ENCODE measurements around the gene PRADC1. TPM values are rescaled to one million over a fixed set of nuclear protein-coding genes. Genes with fewer than 3 reads are reported as not detected.
A peak's percentile ranks its signal among the peaks of the same experiment; 100 is the strongest.

The PRADC1 gene
- total and polyA plus RNA-seq, 9 of the 15 experiments (the other 6 are each of a cell fraction or from before 2014, with no cell fraction given) = 7.3 to 47.4 (median 34.2) TPM

DNA sequence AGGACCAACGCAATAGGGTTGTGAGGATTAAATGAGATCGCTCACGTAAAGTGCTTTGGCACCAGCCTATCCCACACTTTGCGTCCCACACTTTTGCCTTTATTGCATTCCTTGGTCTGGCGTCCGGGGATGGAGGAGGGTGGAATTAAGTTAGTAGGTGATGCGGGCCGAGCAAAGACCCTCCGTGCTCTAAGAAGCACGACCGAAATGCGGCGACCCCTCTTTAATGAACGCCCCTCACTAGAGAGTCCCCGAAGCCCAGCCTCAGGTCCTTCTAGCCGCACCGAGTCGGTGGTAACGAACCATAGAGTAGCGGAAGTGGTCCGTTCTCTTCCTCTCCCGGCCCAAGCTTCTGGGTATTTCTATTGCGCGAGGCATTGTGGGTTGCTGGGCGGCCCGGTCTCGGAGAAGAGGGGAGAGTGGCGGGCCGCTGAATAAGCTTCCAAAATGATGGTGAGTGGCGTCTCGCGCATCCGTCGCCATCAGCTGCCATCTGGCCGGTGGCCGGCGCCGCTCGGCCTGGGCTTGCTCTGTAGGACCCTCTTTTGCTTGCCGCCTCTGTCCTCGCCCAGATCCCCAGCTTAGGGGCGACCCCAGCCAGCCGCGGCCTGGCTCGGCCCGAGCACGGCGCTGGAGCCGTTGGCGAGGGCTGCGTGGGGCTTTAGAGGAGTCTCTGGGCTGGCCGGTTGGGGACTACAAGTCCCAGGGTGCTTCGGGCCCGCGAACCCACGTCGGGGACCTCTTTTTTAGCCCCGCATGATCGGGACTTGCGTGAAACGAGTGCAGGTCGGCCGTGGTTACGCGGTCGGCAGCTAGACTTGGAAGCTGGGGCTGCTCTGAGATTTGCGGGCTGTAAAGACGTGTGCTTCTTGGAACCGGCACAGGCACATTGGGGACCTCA lies 1.1 kb upstream of the PRADC1 start, which contains the start of gene CCT7 (continued):
- TF ChIP-seq SNIP1 (IDR thresholded peaks at IDR 0.05; ENCODE audit: low read depth) = peak; percentile 96
- TF ChIP-seq NFIC (IDR thresholded peaks at IDR 0.05) = peak; percentile 51; the same call in 1 of the 2 replicates
- peak; percentile 26; the same call in 1 of the 2 replicates for TF ChIP-seq JUN (IDR thresholded peaks at IDR 0.05; ENCODE audit: borderline replicate concordance, low read depth, low read length)
- no peak for TF ChIP-seq JUN (CRISPR knock-in tag; IDR thresholded peaks at IDR 0.05; ENCODE audit: borderline replicate concordance)
- TF ChIP-seq ARID1B (IDR thresholded peaks at IDR 0.05) = no peak; the same call in 1 of the 2 replicates
- TF ChIP-seq HDAC6 (IDR thresholded peaks at IDR 0.05; ENCODE audit: low read depth, low read length) = no peak
- no peak for TF ChIP-seq HNRNPK (IDR thresholded peaks at IDR 0.05; ENCODE audit: low read depth, low read length, poor library complexity, severe bottlenecking)
- no peak for TF ChIP-seq CBFA2T3 (IDR thresholded peaks at IDR 0.05)
- TF ChIP-seq NR3C1 (CRISPR knock-in tag; IDR thresholded peaks at IDR 0.05) = 0 out of 2 replicates have a peak, but pooled peaks have one; percentile 60
- TF ChIP-seq GABPA (tag; conservative IDR thresholded peaks at IDR 0.05; ENCODE audit: low read depth) = peak; percentile 97
- no peak for TF ChIP-seq RBM25 (IDR thresholded peaks at IDR 0.05; ENCODE audit: low read depth, low read length, severe bottlenecking)
- TF ChIP-seq, protein P1, sequence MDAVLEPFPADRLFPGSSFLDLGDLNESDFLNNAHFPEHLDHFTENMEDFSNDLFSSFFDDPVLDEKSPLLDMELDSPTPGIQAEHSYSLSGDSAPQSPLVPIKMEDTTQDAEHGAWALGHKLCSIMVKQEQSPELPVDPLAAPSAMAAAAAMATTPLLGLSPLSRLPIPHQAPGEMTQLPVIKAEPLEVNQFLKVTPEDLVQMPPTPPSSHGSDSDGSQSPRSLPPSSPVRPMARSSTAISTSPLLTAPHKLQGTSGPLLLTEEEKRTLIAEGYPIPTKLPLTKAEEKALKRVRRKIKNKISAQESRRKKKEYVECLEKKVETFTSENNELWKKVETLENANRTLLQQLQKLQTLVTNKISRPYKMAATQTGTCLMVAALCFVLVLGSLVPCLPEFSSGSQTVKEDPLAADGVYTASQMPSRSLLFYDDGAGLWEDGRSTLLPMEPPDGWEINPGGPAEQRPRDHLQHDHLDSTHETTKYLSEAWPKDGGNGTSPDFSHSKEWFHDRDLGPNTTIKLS (IDR thresholded peaks at IDR 0.05; ENCODE audit: borderline replicate concordance, low read depth) = peak; percentile 69; the same call in 1 of the 2 replicates
- TF ChIP-seq HNRNPUL1 (IDR thresholded peaks at IDR 0.05; ENCODE audit: low read length) = no peak
- TF ChIP-seq EGR1 (conservative IDR thresholded peaks at IDR 0.05) = no peak; the same call in 1 of the 2 replicates
- TF ChIP-seq ZNF23 (CRISPR knock-in tag; IDR thresholded peaks at IDR 0.05) = no peak
- TF ChIP-seq POLR2AphosphoS2 (IDR thresholded peaks at IDR 0.05; ENCODE audit: low read length) = no peak
- TF ChIP-seq CEBPB (tag; IDR thresholded peaks at IDR 0.05) = no peak
- TF ChIP-seq SREBF2 (CRISPR knock-in tag; IDR thresholded peaks at IDR 0.05) = no peak
- TF ChIP-seq, protein P2, sequence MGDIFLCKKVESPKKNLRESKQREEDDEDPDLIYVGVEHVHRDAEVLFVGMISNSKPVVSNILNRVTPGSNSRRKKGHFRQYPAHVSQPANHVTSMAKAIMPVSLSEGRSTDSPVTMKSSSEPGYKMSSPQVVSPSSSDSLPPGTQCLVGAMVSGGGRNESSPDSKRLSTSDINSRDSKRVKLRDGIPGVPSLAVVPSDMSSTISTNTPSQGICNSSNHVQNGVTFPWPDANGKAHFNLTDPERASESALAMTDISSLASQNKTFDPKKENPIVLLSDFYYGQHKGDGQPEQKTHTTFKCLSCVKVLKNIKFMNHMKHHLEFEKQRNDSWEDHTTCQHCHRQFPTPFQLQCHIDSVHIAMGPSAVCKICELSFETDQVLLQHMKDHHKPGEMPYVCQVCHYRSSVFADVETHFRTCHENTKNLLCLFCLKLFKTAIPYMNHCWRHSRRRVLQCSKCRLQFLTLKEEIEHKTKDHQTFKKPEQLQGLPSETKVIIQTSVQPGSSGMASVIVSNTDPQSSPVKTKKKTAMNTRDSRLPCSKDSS (IDR thresholded peaks at IDR 0.05; ENCODE audit: low read depth, partially characterized antibody) = no peak
- no peak for TF ChIP-seq NEUROD1 (IDR thresholded peaks at IDR 0.05; ENCODE audit: borderline replicate concordance, low read depth, low read length, partially characterized antibody)
- TF ChIP-seq SIX5 (IDR thresholded peaks at IDR 0.05; ENCODE audit: borderline replicate concordance in 1 of 2, insufficient read depth in 1 of 2, low read depth in 1 of 2, low read length in 2 of 2) = peak in 1 of 2 experiments; percentile 32; a peak in 2 of 4 replicates
- peak; percentile 98 for TF ChIP-seq RBFOX2 (IDR thresholded peaks at IDR 0.05; ENCODE audit: low read depth, low read length)
- 0 out of 2 replicates have a peak, but pooled peaks have one; percentile 16 for TF ChIP-seq ZNF766 (CRISPR knock-in tag; conservative IDR thresholded peaks at IDR 0.05)
- no peak for TF ChIP-seq NFXL1 (CRISPR knock-in tag; IDR thresholded peaks at IDR 0.05)
- TF ChIP-seq SMAD1 (IDR thresholded peaks at IDR 0.05; ENCODE audit: low read depth, low read length, partially characterized antibody) = peak; percentile 67
- TF ChIP-seq KDM4B (IDR thresholded peaks at IDR 0.05; ENCODE audit: borderline replicate concordance in 2 of 2, low read depth in 1 of 2) = peak in 1 of 2 experiments; percentile 79; a peak in 2 of 4 replicates

Data from K562 (cell line).